Stimulated activated memory B cell treated with anti-CD40 and anti-IgM and Interleukin-4, amounts not matched to agents 10 μg/mL and 1 μg/mL and 100 μg/mL, for 72 hours (primary cell): ENCODE data around the gene C1orf159.

Experiments
- ATAC-seq: fragments of 150-1000 bp; cut with Tn5 transposase; 2 replicates; pipeline ENCODE4 v1.10.0; 2021
- H3K27ac Mint-ChIP-seq: one replicate; pipeline ENCODE4 v1.8.0; 2022; ENCODE audit warnings: mild to moderate bottlenecking, mixed read lengths
- H3K27me3 Mint-ChIP-seq: one replicate; pipeline ENCODE4 v1.8.0; 2022; ENCODE audit warnings: mixed read lengths
- H3K36me3 Mint-ChIP-seq: one replicate; pipeline ENCODE4 v1.8.0; 2022; ENCODE audit warnings: mixed read lengths
- H3K4me1 Mint-ChIP-seq: one replicate; pipeline ENCODE4 v1.8.0; 2022; ENCODE audit warnings: mixed read lengths
- H3K4me3 Mint-ChIP-seq: one replicate; pipeline ENCODE4 v1.8.0; 2022; ENCODE audit warnings: mild to moderate bottlenecking, moderate library complexity, mixed read lengths
- H3K9me3 Mint-ChIP-seq: one replicate; pipeline ENCODE4 v1.8.0; 2022; ENCODE audit warnings: mixed read lengths

C1orf159 gene

GRCh38 chr1:1115786-1116700 lies at the start of gene C1orf159:
C1orf159 (minus strand) TSS chr1:1116089; CDS start chr1:1091543, 24,546 bp downstream.
- H3K4me3 Mint-ChIP-seq: peak within 1 kb of the TSS; percentile 94
- peaks cover 30% of the 10 kb centered on the region for H3K27me3 Mint-ChIP-seq
- peak within 1 kb of the TSS; percentile 90 for H3K27ac Mint-ChIP-seq
- H3K36me3 Mint-ChIP-seq: peaks cover 22% of the 10 kb centered on the region
- peaks cover 26% of the 10 kb centered on the region for H3K4me1 Mint-ChIP-seq
- peaks cover 13% of the 10 kb centered on the region for H3K9me3 Mint-ChIP-seq
- ATAC-seq: peak; percentile 97

DNA sequence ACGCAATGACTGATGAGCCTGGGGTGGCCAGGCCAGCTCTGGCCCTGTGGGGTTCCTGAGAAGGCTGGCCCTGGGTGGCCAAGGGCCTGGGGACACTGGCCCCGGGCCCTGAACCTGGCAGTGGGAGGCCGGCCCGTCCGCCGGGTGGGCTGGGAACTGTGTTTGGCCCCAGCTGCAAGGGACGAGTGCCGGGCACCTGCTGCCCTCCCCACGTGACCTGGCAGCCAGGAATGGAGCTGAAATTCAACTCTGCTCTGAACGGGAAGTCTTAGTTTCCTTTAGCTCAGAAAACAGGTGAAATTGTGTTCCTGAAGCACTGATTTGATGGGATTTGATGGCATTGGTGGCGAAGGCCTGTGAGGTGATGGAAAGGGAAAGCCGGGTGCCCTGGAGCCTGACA lies 49.6 kb upstream of the C1orf159 start:
- ATAC-seq: no peak
- Mint-ChIP-seq H3K4me3 (no peak overlapping the region), H3K27ac (no peak overlapping the region), H3K36me3 (no peaks in the 10 kb centered on the region), H3K9me3 (no peaks in the 10 kb centered on the region), H3K4me1 (peaks cover 26% of the 10 kb centered on the region), H3K27me3 (no peaks in the 10 kb centered on the region)

DNA sequence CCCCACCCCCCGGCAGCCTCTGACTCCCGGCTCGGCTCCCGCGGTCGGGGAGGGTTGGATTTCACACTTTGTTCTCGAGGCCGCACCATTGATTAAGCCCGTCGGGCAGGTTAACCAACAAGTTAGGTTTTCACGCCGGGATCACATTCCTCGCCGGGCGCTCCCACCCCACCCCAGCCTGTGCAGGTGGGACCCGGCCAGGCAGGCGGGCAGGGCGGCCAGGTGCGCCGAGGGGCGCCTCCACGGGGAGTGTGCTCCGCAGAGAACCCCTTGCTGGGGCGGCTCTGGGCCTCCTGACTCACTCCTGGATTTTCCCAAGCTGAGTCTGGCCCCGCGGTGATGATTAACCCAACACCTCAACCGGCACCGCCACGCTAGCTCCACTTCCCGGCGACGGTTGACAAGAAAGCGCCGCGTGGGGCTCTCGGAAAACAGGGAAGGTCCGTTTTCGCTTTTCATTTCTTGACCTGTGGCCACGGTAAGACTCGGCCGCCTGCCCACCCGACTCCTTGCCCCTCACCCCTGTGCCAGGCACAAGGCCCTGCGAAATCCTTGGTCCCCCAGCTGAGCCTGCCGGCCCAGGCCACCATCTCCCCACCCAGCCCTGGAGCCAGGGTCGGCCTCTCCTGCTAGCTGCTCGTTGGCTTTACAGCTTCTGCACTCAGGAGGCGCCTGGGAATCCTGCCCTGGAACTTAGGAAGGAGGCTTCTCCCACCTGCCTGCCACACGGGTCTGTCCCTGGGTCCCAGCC lies 49.0 kb upstream of the C1orf159 start:
- ATAC-seq: no peak
- H3K27me3 Mint-ChIP-seq: no peaks in the 10 kb centered on the region
- peaks cover 20% of the 10 kb centered on the region for H3K4me1 Mint-ChIP-seq
- no peak overlapping the region for H3K4me3 Mint-ChIP-seq
- no peaks in the 10 kb centered on the region for H3K9me3 Mint-ChIP-seq
- H3K27ac Mint-ChIP-seq: no peak overlapping the region
- H3K36me3 Mint-ChIP-seq: no peaks in the 10 kb centered on the region

DNA sequence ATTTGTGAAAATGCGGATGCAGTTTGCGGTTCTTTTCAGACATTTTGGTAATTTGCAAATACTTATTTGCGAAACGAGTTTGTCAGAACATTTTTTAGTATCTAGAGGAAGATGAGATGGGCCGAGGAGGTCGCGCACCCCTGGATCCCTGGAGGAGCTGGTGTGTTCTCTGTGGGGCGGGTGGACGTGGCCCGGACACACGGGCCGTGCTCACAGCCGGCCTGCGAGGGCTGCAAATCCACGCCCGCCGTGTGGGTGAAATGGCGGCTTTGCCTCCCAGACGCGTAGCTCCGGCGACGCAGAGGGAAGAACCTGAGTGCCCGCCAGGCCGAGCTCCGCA lies 48.4 kb upstream of the C1orf159 start:
- H3K36me3 Mint-ChIP-seq: no peaks in the 10 kb centered on the region
- peaks cover 15% of the 10 kb centered on the region for H3K4me1 Mint-ChIP-seq
- H3K4me3 Mint-ChIP-seq: no peak overlapping the region
- no peak overlapping the region for H3K27ac Mint-ChIP-seq
- no peaks in the 10 kb centered on the region for H3K9me3 Mint-ChIP-seq
- H3K27me3 Mint-ChIP-seq: no peaks in the 10 kb centered on the region
- no peak for ATAC-seq

DNA sequence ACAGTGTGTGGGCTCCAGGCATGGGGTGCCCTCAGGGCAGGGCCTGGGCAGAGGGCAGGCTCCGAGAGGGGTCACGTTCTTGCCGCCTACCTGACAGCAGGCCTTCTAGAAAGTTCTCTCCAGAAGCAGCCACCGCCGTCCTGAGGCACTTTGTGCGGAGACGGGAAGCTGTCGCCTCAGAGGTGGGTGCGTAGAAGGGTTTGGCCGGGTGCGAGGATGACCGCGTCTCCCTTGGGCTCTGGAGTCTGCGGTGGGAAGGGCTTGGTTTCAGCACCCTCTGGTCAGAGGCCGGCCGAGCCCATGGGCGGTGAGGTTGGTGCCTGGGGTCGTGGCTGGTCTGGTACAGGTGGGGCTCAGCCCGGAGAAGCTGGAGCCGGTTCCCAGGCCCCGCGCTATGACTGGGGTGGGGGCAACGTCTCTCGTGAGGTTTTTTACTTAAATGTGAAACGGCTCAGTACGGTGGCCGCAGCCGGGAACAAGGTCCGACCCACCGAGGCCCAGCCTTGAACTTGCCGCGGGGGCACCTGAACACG lies 47.7 kb upstream of the C1orf159 start:
- no peak overlapping the region for H3K27ac Mint-ChIP-seq
- H3K4me3 Mint-ChIP-seq: no peak overlapping the region

DNA sequence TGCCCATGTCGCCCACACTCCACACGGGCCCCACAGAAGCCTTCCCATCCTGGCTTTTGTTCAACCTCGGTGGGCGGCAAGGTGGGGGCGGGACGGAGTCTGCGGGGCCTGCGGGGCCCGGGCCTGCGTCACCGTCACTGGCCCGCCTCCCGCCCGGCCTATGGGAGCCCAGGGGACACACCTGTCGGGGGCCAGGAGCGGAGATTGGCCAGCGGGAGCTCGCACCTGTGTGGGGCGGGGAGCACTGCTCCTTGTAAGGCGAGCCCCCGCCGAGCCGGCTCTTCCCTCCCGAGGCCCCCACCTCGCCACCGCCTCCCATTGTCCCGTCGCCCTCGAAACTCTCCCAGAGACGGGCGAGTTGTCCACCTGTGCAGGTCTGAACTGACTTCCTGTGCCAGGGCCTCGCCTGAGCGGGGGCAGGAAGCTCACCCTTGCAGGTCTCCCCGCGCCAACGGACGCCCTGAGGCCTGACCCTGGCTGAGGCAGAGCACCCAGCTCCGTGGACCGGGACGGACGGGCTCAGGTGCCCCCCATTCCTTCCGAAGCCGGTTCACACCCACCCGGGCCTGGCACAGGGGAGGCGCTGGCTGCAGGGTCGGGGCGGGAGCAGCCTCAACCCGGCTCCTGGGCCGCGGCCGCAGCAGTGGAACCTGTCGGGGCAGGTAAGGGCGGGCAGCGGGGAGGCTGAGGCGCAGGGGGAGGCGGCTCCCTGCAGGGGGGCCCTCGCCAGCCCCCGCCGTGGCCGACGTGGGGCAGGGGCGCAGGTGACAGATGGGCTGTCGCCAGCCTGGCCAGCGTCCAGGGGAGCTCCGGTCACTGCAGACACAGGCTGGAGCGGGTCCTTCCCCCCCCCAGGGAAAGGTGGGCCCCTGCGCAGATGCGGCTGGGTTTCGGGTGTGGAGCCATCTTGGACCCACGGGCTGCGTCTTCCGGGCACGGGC lies 47.0 kb upstream of the C1orf159 start:
- H3K27ac Mint-ChIP-seq: no peak overlapping the region
- no peaks in the 10 kb centered on the region for H3K9me3 Mint-ChIP-seq
- H3K27me3 Mint-ChIP-seq: no peaks in the 10 kb centered on the region
- H3K4me1 Mint-ChIP-seq: peaks cover 8% of the 10 kb centered on the region
- ATAC-seq: no peak
- H3K4me3 Mint-ChIP-seq: no peak overlapping the region
- H3K36me3 Mint-ChIP-seq: no peaks in the 10 kb centered on the region

More for the DNA sequence above, 47.7 kb upstream of the C1orf159 start:
- H3K4me1 Mint-ChIP-seq: peaks cover 12% of the 10 kb centered on the region
- H3K9me3 Mint-ChIP-seq: no peaks in the 10 kb centered on the region
- H3K36me3 Mint-ChIP-seq: no peaks in the 10 kb centered on the region
- no peak for ATAC-seq
- H3K27me3 Mint-ChIP-seq: no peaks in the 10 kb centered on the region

GRCh38 chr1:1161683-1162079 lies 45.8 kb upstream of the C1orf159 start:
- Mint-ChIP-seq H3K27ac (no peak overlapping the region), H3K4me1 (peaks cover 8% of the 10 kb centered on the region), H3K4me3 (no peak overlapping the region), H3K27me3 (no peaks in the 10 kb centered on the region), H3K36me3 (no peaks in the 10 kb centered on the region), H3K9me3 (no peaks in the 10 kb centered on the region)
- no peak for ATAC-seq

DNA sequence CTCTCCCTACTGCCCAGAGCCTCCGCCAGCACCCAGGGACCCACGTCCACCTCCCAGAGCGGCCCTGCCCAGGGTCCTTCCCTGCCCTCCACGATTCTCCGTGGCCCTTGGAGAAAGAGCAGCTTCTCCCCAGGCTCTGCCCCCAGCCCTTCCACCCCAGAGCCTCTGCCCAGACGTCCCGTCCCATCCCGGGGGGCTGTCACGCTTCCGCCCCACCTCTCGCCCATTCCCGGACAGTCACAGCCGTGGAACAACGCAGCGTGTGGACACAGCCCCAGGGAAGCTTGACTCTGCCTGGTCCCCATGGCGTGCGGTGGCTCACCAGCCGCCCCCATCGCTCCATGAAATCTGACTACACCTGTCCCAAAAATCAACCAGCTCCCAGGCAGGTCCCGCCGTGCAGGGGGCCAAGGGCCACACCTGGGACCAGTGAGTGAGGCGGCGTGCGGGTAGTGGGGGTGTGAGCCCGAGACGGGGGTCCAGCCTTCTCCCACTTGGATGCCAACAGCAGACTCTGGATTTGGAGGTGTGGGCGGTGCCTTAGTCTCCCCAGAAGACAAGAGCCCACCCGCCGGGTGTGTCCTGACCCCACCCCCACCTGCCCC lies 45.3 kb upstream of the C1orf159 start:
- peaks cover 8% of the 10 kb centered on the region for H3K4me1 Mint-ChIP-seq
- H3K36me3 Mint-ChIP-seq: no peaks in the 10 kb centered on the region
- no peak overlapping the region for H3K4me3 Mint-ChIP-seq
- ATAC-seq: no peak
- no peaks in the 10 kb centered on the region for H3K27me3 Mint-ChIP-seq
- no peak overlapping the region for H3K27ac Mint-ChIP-seq
- no peaks in the 10 kb centered on the region for H3K9me3 Mint-ChIP-seq

- Mint-ChIP-seq H3K27me3 (no peaks in the 10 kb centered on the region), H3K4me1 (peaks cover 2% of the 10 kb centered on the region), H3K4me3 (no peak overlapping the region), H3K9me3 (no peaks in the 10 kb centered on the region), H3K36me3 (no peaks in the 10 kb centered on the region), H3K27ac (no peak overlapping the region)
- no peak for ATAC-seq
Observed at GRCh38 chr1:1160281-1160930, 44.5 kb upstream of the C1orf159 start.

GRCh38 chr1:1157914-1158710 lies 42.2 kb upstream of the C1orf159 start:
- Mint-ChIP-seq H3K36me3 (no peaks in the 10 kb centered on the region), H3K4me3 (peak overlapping the region; percentile 80), H3K27me3 (no peaks in the 10 kb centered on the region), H3K4me1 (no peaks in the 10 kb centered on the region), H3K27ac (peak overlapping the region; percentile 82), H3K9me3 (peaks cover 6% of the 10 kb centered on the region)
- peak; percentile 69 for ATAC-seq

- Mint-ChIP-seq H3K4me1 (no peaks in the 10 kb centered on the region), H3K27ac (peak overlapping the region; percentile 82), H3K27me3 (no peaks in the 10 kb centered on the region), H3K4me3 (peak overlapping the region; percentile 80), H3K36me3 (no peaks in the 10 kb centered on the region), H3K9me3 (peaks cover 12% of the 10 kb centered on the region)
- ATAC-seq: peak; percentile 73
Observed at GRCh38 chr1:1157426-1157913, 41.6 kb upstream of the C1orf159 start.

GRCh38 chr1:1157033-1157365 lies 41.1 kb upstream of the C1orf159 start:
- no peaks in the 10 kb centered on the region for H3K27me3 Mint-ChIP-seq
- H3K4me3 Mint-ChIP-seq: peak overlapping the region; percentile 51
- ATAC-seq: no peak
- no peaks in the 10 kb centered on the region for H3K4me1 Mint-ChIP-seq
- no peaks in the 10 kb centered on the region for H3K36me3 Mint-ChIP-seq
- H3K9me3 Mint-ChIP-seq: peaks cover 15% of the 10 kb centered on the region
- H3K27ac Mint-ChIP-seq: peak overlapping the region; percentile 82
